ENCODE data around the gene RPTOR. TPM values are rescaled to one million over a fixed set of nuclear protein-coding genes. Genes with fewer than 3 reads are reported as not detected.

RPTOR gene
- total RNA-seq, 3 donors from 2014 or later (not counting 1 experiment from before 2014, with no cell fraction given): 49.2 to 63.6 (median 55.4) TPM

GRCh38 chr17:80942423-80943345 lies 398.0 kb downstream of the RPTOR start:
- H3K9me3 Mint-ChIP-seq: no peaks in the 10 kb centered on the region
- peaks cover 30% of the 10 kb centered on the region in 2 donors for H3K4me1 Mint-ChIP-seq
- H3K27me3 ChIP-seq (ENCODE audit: control insufficient read depth, insufficient read depth, low read length): no peaks in the 10 kb centered on the region
- H3K9me3 ChIP-seq (ENCODE audit: control insufficient read depth, insufficient read depth, low read length): no peaks in the 10 kb centered on the region
- no peak for TF ChIP-seq CTCF (IDR thresholded peaks at IDR 0.05)
- no peak overlapping the region for H3K27ac ChIP-seq (ENCODE audit: low read length)
- DNase-seq (no peak), ATAC-seq (no peak)
- no peak overlapping the region for H3K4me3 ChIP-seq (ENCODE audit: low read length)
- no peaks in the 10 kb centered on the region for H3K27me3 Mint-ChIP-seq (ENCODE audit: low read depth in 2 of 2)
- 95% methylated on average over 38 of the region's 38 CpGs for WGBS (ENCODE audit: insufficient coverage)
- no peak overlapping the region for H3K4me3 Mint-ChIP-seq
- H3K36me3 ChIP-seq (ENCODE audit: control insufficient read depth, insufficient read depth, low read length): peaks cover 14% of the 10 kb centered on the region
- peaks cover 36% of the 10 kb centered on the region for H3K4me1 ChIP-seq (ENCODE audit: control insufficient read depth, insufficient read depth, low read length)
- peaks cover 10% of the 10 kb centered on the region for H3K36me3 Mint-ChIP-seq
- intact Hi-C loops (cut with micrococcal nuclease): no loop called here
- H3K27ac Mint-ChIP-seq: no peak overlapping the region

DNA sequence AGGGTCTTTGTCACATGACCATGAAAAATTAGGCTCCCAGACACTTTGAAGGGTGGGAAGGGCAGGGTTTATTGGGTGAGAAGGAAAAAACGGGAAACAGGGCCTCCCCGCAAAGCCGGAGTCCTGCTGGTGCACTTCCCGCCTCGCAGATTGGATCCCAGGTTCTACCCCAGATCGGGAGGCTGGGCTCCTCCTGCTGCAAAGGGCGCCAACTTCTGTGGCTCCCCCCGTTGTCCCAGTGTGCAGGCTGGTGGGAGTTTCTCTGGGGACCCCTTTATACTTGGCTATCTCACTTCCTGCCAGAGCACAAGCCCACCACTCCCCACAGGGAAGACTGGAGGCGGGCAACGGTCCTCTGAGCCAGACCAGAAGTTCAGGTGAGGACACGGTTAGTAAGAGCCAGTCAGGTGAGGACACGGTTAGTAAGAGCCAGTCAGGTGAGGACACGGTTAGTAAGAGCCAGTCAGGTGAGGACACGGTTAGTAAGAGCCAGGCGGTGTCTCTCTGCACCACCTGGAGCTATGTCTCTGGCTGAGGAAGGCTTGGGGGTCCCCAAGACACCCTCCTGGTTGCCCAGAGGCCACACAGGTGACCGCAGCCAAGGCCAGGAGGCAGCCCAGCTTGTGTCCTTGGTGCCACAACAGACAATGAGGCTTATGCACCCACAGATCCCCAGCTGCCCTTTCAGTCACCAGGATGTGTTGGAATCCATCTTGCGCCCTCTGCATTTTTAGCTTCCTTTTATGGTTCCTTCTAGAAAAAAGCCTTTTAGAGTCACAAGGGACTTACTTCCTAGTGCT lies 398.9 kb downstream of the RPTOR start:
- peaks cover 30% of the 10 kb centered on the region for H3K4me1 ChIP-seq (ENCODE audit: control insufficient read depth, insufficient read depth, low read length)
- H3K27ac ChIP-seq (ENCODE audit: low read length): no peak overlapping the region
- intact Hi-C loops (cut with micrococcal nuclease): no loop called here
- peaks cover 10% of the 10 kb centered on the region for H3K36me3 Mint-ChIP-seq
- no peaks in the 10 kb centered on the region for H3K9me3 ChIP-seq (ENCODE audit: control insufficient read depth, insufficient read depth, low read length)
- no peak overlapping the region for H3K4me3 Mint-ChIP-seq
- no peak for TF ChIP-seq CTCF (IDR thresholded peaks at IDR 0.05)
- no peaks in the 10 kb centered on the region for H3K27me3 Mint-ChIP-seq (ENCODE audit: low read depth in 2 of 2)
- H3K36me3 ChIP-seq (ENCODE audit: control insufficient read depth, insufficient read depth, low read length): peaks cover 19% of the 10 kb centered on the region
- WGBS (ENCODE audit: insufficient coverage): 91% methylated on average over 17 of the region's 17 CpGs
- H3K4me3 ChIP-seq (ENCODE audit: low read length): no peak overlapping the region
- H3K27ac Mint-ChIP-seq: no peak overlapping the region
- no peaks in the 10 kb centered on the region for H3K27me3 ChIP-seq (ENCODE audit: control insufficient read depth, insufficient read depth, low read length)
- H3K9me3 Mint-ChIP-seq: no peaks in the 10 kb centered on the region
- no peak for ATAC-seq
- peaks cover 21 to 22% of the 10 kb centered on the region in 2 donors for H3K4me1 Mint-ChIP-seq
- no peak for DNase-seq

DNA sequence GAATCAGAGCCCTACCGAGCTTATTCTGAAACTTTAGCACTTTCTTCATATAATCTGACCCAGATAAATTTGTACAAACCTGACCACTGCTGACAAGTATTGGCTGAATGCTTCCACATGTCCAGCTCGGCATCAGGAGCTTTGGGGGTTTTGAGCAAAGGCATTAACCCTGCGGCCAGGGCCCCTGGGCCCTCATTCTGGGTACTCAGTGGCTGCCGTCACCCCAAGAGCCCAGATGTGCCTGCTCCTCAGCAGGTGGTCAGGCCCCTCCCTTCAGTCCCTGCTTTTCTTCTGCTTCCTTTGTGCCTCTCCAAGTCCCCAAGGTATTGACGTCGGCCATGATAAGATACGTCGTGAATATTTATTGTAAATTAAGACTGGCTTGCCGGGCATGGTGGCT lies 399.7 kb downstream of the RPTOR start:
- WGBS (ENCODE audit: insufficient coverage): 96% methylated on average over 9 of the region's 9 CpGs
- H3K27me3 Mint-ChIP-seq (ENCODE audit: low read depth in 2 of 2): no peaks in the 10 kb centered on the region
- H3K4me1 ChIP-seq (ENCODE audit: control insufficient read depth, insufficient read depth, low read length): peaks cover 23% of the 10 kb centered on the region
- H3K9me3 Mint-ChIP-seq: no peaks in the 10 kb centered on the region
- intact Hi-C loops (cut with micrococcal nuclease): no loop called here
- H3K4me3 Mint-ChIP-seq: no peak overlapping the region
- no peak for TF ChIP-seq CTCF (IDR thresholded peaks at IDR 0.05)
- H3K4me3 ChIP-seq (ENCODE audit: low read length): no peak overlapping the region
- H3K4me1 Mint-ChIP-seq: peaks cover 13 to 14% of the 10 kb centered on the region in 2 donors
- no peak overlapping the region for H3K27ac Mint-ChIP-seq
- ATAC-seq: no peak
- no peaks in the 10 kb centered on the region for H3K27me3 ChIP-seq (ENCODE audit: control insufficient read depth, insufficient read depth, low read length)
- peaks cover 20% of the 10 kb centered on the region for H3K36me3 ChIP-seq (ENCODE audit: control insufficient read depth, insufficient read depth, low read length)
- no peaks in the 10 kb centered on the region for H3K9me3 ChIP-seq (ENCODE audit: control insufficient read depth, insufficient read depth, low read length)
- H3K36me3 Mint-ChIP-seq: peaks cover 10% of the 10 kb centered on the region
- DNase-seq: no peak
- H3K27ac ChIP-seq (ENCODE audit: low read length): no peak overlapping the region
